Right lobe of liver (tissue), 6 donors: Measurements from ENCODE around the gene ASTN1. TPM values are rescaled to one million over a fixed set of nuclear protein-coding genes. Genes with fewer than 3 reads are reported as not detected.

Experiments used
- ATAC-seq, 4 donors: fragments of 200-7000 bp; cut with Tn5 transposase; one replicate each; pipeline ENCODE4 v1.9.1; 2020; ENCODE audit warnings: mild to moderate bottlenecking in 4 of 4, moderate library complexity in 4 of 4
- DNase-seq, 3 donors: peaks; one replicate each; pipeline ENCODE4 v3.0.0-alpha.2; 2020
- H3K27ac ChIP-seq, 3 donors: fragments of 200-600 bp; one replicate each; pipeline ENCODE4 v1.8.0; 2022
- H3K27me3 ChIP-seq, 2 donors: fragments of 200-600 bp; one replicate each; pipeline ENCODE4 v1.8.0; 2022
- H3K36me3 ChIP-seq, 4 donors: fragments of 200-600 bp; sonication (generic) in 1 of 4; one replicate each; pipeline versions ENCODE4 v1.5.1 to v1.8.0; 2017 to 2022; ENCODE audit warnings: control low read depth in 1 of 4
- H3K4me1 ChIP-seq, 4 donors: fragments of 200-600 bp; sonication (generic) in 1 of 4; one replicate each; pipeline versions ENCODE4 v1.5.1 to v1.8.0; 2017 to 2022; ENCODE audit warnings: control low read depth in 1 of 4
- H3K4me3 ChIP-seq, 3 donors: fragments of 200-600 bp; one replicate each; pipeline ENCODE4 v1.8.0; 2022
- H3K9me3 ChIP-seq, 4 donors: fragments of 200-600 bp; sonication (generic) in 1 of 4; one replicate each; pipeline versions ENCODE4 v1.5.1 to v1.8.0; 2017 to 2022; ENCODE audit warnings: control low read depth in 1 of 4
- POLR2A ChIP-seq: fragments of 450-650 bp; IDR thresholded peaks from one replicate; pipeline ENCODE4 v1.6.1; 2017; ENCODE audit warnings: antibody characterized with exemption, mild to moderate bottlenecking
- WGBS: methylation state at CpG from one replicate; pipeline ENCODE4 v1.1.6; 2018; ENCODE audit warnings: low coverage, low lambda C conversion rate; ENCODE audit not compliant: insufficient coverage; ENCODE audit errors: missing lambda C conversion rate; 5-methylcytosine and 5-hydroxymethylcytosine counted together
- intact Hi-C, 2 donors: fragments of 100-400 bp; cut with DNase I; formaldehyde crosslinking; loops; one replicate each; pipeline versions ENCODE4 v1.11.2 to v1.14.1; 2022
- total RNA-seq, 6 experiments: library from RNA; depleted of rRNA in 2 of 6; stranded (reverse); fragments of >200 nt in 2 of 6; fragmentation: NEBNext Ultra II Directional in 3 of 6; extraction: Animal tissue kit (Norgen Biotek cat#: 25700) in 3 of 6; gene quantifications; one replicate each; pipeline versions ENCODE4 v1.1.0 to v1.2.4, GENCODE V29; 2016 to 2023
- TF ChIP-seq, protein P1 (sequence below), 4 donors: fragments of 200-600 bp in 3 of 4; fragments of 450-650 bp in 1 of 4; IDR thresholded peaks; one replicate each; pipeline versions ENCODE4 v1.5.1 to v1.8.0; 2016 to 2022; ENCODE audit warnings: antibody characterized with exemption in 4 of 4, mild to moderate bottlenecking in 2 of 4
- donor health status: DM: no; HTN: yes; CAD: no.
- donor health status: DM: no; HTN: no; CAD: no.
- donor health status: DM: no; HTN: no; CAD: no.
- donor health status: DM: no; HTN: yes; CAD: no.
- donor health status: DM: no; HTN: yes; CAD: no.

The ASTN1 gene
- total RNA-seq, 6 experiments from 2014 or later: 0.06 to 0.78 (median 0.18) TPM

DNA sequence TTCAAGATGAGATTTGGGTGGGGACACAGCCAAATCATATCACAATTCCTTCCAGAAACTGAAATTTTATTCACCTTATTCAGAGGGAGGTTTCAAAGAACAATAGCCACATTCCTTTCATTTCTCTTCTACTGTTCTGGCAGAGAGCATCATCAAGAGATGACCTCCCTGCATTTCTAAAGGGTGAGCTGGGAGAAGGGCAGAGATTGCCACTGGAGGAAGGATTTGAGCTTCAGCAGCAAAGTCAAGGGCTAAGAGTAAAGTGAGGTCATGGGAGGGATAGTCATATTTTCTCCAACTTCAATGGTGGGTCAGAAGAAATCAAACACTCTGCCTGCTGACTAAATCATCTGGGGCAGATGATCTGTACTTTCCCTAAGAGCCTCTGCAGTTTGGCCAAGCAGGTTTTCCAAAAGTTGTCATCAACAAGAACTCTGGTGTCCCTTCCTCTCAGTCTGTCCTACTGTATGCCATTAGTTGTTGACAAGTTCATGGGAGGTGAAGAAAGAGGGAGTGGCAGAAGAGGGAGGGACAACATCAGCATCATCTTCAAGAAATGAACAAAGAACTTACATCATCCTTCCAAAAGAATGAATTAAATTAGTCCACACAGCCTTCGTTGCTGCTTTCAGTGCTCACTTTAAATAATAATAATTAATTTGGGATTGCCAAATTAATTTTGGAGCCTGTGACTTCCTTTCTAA, 298.3 kb downstream of the ASTN1 start:
- H3K36me3 ChIP-seq: no peaks in the 10 kb centered on the region
- intact Hi-C loops: no loop called here
- no peak for TF ChIP-seq POLR2A
- TF ChIP-seq, protein P1, sequence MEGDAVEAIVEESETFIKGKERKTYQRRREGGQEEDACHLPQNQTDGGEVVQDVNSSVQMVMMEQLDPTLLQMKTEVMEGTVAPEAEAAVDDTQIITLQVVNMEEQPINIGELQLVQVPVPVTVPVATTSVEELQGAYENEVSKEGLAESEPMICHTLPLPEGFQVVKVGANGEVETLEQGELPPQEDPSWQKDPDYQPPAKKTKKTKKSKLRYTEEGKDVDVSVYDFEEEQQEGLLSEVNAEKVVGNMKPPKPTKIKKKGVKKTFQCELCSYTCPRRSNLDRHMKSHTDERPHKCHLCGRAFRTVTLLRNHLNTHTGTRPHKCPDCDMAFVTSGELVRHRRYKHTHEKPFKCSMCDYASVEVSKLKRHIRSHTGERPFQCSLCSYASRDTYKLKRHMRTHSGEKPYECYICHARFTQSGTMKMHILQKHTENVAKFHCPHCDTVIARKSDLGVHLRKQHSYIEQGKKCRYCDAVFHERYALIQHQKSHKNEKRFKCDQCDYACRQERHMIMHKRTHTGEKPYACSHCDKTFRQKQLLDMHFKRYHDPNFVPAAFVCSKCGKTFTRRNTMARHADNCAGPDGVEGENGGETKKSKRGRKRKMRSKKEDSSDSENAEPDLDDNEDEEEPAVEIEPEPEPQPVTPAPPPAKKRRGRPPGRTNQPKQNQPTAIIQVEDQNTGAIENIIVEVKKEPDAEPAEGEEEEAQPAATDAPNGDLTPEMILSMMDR (IDR thresholded peaks at IDR 0.05): no peak
- no peaks in the 10 kb centered on the region for H3K9me3 ChIP-seq
- WGBS: 20% methylated on average over 1 of the region's 1 CpG
- DNase-seq: no peak
- H3K4me3 ChIP-seq: no peak overlapping the region
- no peak for ATAC-seq
- no peaks in the 10 kb centered on the region for H3K27me3 ChIP-seq
- no peaks in the 10 kb centered on the region for H3K4me1 ChIP-seq
- no peak overlapping the region for H3K27ac ChIP-seq

DNA sequence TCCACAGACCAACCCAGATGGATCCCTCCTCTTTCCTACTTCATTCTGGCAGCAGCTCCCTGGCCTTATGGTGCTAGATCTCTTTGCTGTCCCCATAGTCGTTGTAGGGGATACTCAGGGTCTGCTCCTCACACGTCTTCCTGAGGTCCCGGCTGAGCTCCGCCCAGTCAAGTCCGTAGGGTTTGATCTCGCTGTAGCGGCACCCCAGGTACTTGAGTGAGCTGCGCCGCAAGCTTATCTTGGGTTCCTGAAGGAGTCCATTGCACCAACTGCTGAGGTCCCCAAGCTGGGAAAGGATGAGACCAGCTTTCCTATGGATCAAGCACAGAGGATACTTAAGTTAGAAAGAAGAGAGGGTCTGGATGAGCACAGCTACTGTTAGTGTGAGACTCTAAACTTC, 300.3 kb downstream of the ASTN1 start:
- TF ChIP-seq, protein P1 (IDR thresholded peaks at IDR 0.05): no peak
- TF ChIP-seq POLR2A: no peak
- no peak overlapping the region for H3K4me3 ChIP-seq
- H3K27ac ChIP-seq: no peak overlapping the region
- intact Hi-C loops: no loop called here
- ATAC-seq: no peak
- no peaks in the 10 kb centered on the region for H3K36me3 ChIP-seq
- no peaks in the 10 kb centered on the region for H3K27me3 ChIP-seq
- H3K4me1 ChIP-seq: no peaks in the 10 kb centered on the region
- no peak for DNase-seq
- no peaks in the 10 kb centered on the region for H3K9me3 ChIP-seq
- WGBS: 60% methylated on average over 2 of the region's 9 CpGs

DNA sequence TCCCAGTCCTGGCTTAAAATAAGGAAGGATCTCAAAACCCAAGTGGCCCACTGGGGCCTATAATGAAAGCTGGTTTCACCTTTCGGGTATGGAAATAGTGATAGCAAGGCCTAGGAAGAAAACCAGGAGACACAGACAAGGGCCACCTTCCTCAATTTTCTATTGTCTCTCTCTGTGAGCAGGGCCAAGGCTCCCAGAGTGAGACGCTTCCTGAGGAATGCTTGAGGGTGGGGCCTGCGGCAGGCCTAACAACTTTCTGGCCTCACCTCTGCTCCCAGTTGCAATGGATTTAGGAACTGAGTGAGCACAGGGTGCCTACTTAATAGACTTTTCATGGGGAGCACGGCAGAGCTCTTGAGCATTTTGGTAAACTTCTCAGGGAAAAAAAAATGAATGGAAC, 300.9 kb downstream of the ASTN1 start:
- DNase-seq: no peak
- Histone ChIP-seq H3K4me1 (no peaks in the 10 kb centered on the region), H3K27me3 (no peaks in the 10 kb centered on the region), H3K4me3 (no peak overlapping the region), H3K9me3 (no peaks in the 10 kb centered on the region), H3K27ac (no peak overlapping the region), H3K36me3 (no peaks in the 10 kb centered on the region)
- no peak for ATAC-seq
- TF ChIP-seq, protein P1 (IDR thresholded peaks at IDR 0.05): no peak
- no peak for TF ChIP-seq POLR2A
- WGBS: 89% methylated on average over 4 of the region's 4 CpGs
- intact Hi-C loops: no loop called here

DNA sequence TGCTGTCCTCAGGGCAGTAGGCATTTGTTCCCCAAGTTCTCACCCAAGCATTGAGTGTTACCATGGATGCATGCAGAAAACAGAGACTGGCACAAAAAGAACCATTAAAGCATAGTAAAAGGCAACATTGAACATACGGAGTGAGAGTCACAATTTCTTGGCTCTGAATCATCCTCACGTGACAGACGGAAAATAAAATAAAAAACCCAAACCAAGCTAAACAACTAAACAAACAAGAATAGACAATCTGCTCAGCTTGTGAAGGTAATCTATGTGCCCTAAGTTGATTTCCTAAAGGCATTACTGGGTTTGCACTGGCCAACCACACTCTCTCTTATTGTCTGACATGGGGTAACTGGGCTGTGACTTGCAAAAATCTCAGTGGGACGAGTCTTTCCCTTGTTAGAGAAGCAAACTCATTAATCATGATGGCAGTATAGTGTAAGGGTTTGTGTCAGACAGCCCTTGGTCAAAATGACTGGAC, 306.0 kb downstream of the ASTN1 start:
- H3K9me3 ChIP-seq: no peaks in the 10 kb centered on the region

DNA sequence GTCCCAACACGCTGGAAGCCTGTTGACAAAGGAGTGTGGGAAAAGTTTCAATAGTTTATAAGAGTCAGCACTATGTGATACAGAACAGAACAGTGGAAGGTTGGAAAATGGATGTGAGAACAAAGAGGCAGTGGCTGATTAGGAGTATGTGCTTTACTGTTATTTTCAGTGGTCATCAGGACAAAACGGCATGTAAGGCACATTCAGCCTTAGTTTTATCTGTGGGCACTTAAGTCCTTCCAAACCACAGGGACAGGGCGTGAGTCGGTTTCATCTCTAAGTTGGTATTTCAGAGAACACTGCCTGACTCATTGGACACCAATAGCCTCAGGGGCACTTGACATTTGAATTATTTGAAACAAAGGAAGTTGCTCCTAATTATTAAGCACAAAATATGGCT, 306.9 kb downstream of the ASTN1 start:
- H3K4me1 ChIP-seq: no peaks in the 10 kb centered on the region
- no peak for DNase-seq
- H3K27me3 ChIP-seq: no peaks in the 10 kb centered on the region
- H3K4me3 ChIP-seq: no peak overlapping the region
- H3K36me3 ChIP-seq: no peaks in the 10 kb centered on the region
- WGBS: 48% methylated on average over 4 of the region's 4 CpGs
- no peak overlapping the region for H3K27ac ChIP-seq
- no peak for ATAC-seq
- H3K9me3 ChIP-seq: no peaks in the 10 kb centered on the region
- intact Hi-C loops: no loop called here
- TF ChIP-seq, protein P1 (IDR thresholded peaks at IDR 0.05): no peak
- no peak for TF ChIP-seq POLR2A

More for the DNA sequence above, 306.0 kb downstream of the ASTN1 start:
- Histone ChIP-seq H3K27ac (no peak overlapping the region), H3K27me3 (no peaks in the 10 kb centered on the region), H3K4me3 (no peak overlapping the region), H3K4me1 (no peaks in the 10 kb centered on the region), H3K36me3 (no peaks in the 10 kb centered on the region)
- intact Hi-C loops: no loop called here
- no peak for ATAC-seq
- no peak for DNase-seq
- no peak for TF ChIP-seq POLR2A
- WGBS: 45% methylated on average over 4 of the region's 4 CpGs
